ENCODE results near the gene UPF1.

UPF1 gene

DNA sequence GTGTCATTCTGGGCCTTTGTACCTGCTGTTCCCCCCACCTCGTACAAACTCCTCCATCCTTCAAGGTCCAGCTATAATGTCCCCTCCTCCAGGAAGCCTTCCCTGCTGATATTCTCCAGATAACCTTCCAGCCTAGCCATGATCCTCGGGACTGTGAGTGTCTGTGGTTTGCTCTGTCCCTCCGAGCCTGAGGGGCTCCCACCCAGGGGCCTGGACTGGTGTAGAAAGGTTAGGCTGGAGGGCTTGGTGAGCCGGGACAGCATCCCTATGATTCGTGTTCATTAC lies 37.8 kb upstream of the UPF1 start:
- no peak for ATAC-seq
- no peak for TF ChIP-seq TOX (CRISPR knock-in tag; IDR thresholded peaks at IDR 0.05; ENCODE audit: borderline replicate concordance)
- TF ChIP-seq TCF4 (CRISPR knock-in tag; IDR thresholded peaks at IDR 0.05; ENCODE audit: borderline replicate concordance) = no peak
- TF ChIP-seq, protein P1, sequence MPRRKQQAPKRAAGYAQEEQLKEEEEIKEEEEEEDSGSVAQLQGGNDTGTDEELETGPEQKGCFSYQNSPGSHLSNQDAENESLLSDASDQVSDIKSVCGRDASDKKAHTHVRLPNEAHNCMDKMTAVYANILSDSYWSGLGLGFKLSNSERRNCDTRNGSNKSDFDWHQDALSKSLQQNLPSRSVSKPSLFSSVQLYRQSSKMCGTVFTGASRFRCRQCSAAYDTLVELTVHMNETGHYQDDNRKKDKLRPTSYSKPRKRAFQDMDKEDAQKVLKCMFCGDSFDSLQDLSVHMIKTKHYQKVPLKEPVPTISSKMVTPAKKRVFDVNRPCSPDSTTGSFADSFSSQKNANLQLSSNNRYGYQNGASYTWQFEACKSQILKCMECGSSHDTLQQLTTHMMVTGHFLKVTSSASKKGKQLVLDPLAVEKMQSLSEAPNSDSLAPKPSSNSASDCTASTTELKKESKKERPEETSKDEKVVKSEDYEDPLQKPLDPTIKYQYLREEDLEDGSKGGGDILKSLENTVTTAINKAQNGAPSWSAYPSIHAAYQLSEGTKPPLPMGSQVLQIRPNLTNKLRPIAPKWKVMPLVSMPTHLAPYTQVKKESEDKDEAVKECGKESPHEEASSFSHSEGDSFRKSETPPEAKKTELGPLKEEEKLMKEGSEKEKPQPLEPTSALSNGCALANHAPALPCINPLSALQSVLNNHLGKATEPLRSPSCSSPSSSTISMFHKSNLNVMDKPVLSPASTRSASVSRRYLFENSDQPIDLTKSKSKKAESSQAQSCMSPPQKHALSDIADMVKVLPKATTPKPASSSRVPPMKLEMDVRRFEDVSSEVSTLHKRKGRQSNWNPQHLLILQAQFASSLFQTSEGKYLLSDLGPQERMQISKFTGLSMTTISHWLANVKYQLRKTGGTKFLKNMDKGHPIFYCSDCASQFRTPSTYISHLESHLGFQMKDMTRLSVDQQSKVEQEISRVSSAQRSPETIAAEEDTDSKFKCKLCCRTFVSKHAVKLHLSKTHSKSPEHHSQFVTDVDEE (CRISPR knock-in tag; IDR thresholded peaks at IDR 0.05) = no peak
- TF ChIP-seq, protein P2, sequence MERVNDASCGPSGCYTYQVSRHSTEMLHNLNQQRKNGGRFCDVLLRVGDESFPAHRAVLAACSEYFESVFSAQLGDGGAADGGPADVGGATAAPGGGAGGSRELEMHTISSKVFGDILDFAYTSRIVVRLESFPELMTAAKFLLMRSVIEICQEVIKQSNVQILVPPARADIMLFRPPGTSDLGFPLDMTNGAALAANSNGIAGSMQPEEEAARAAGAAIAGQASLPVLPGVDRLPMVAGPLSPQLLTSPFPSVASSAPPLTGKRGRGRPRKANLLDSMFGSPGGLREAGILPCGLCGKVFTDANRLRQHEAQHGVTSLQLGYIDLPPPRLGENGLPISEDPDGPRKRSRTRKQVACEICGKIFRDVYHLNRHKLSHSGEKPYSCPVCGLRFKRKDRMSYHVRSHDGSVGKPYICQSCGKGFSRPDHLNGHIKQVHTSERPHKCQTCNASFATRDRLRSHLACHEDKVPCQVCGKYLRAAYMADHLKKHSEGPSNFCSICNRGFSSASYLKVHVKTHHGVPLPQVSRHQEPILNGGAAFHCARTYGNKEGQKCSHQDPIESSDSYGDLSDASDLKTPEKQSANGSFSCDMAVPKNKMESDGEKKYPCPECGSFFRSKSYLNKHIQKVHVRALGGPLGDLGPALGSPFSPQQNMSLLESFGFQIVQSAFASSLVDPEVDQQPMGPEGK (CRISPR knock-in tag; IDR thresholded peaks at IDR 0.05; ENCODE audit: borderline replicate concordance) = no peak
- TF ChIP-seq ZNF8 (CRISPR knock-in tag; IDR thresholded peaks at IDR 0.05) = no peak
- TF ChIP-seq SNAI2 (CRISPR knock-in tag; IDR thresholded peaks at IDR 0.05) = no peak
- TF ChIP-seq ISL1 (CRISPR knock-in tag; IDR thresholded peaks at IDR 0.05) = no peak
- no peak for TF ChIP-seq PPARA (CRISPR knock-in tag; IDR thresholded peaks at IDR 0.05; ENCODE audit: borderline replicate concordance)
- no peak for TF ChIP-seq RARB (CRISPR knock-in tag; IDR thresholded peaks at IDR 0.05)
- no peak for TF ChIP-seq ZC3H10 (CRISPR knock-in tag; IDR thresholded peaks at IDR 0.05)

DNA sequence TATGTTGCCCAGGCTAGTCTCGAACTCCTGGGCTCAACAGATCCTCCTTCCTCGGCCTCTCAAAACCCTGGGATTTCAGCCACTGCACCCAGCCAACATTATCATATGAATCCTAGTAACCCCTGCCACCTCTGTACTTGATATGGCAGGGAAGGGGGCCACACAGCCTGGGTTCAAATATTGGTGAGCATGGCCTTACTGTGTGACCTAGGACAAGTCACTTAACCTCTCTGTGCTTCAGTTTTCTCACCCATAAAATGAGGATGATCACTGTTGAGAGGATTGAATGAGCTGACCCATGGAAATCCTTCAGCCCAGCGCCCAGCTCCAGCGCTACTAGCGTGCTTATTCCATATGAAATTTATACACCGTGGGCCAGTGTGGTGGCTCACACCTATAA lies 37.1 kb upstream of the UPF1 start:
- TF ChIP-seq, protein P3, sequence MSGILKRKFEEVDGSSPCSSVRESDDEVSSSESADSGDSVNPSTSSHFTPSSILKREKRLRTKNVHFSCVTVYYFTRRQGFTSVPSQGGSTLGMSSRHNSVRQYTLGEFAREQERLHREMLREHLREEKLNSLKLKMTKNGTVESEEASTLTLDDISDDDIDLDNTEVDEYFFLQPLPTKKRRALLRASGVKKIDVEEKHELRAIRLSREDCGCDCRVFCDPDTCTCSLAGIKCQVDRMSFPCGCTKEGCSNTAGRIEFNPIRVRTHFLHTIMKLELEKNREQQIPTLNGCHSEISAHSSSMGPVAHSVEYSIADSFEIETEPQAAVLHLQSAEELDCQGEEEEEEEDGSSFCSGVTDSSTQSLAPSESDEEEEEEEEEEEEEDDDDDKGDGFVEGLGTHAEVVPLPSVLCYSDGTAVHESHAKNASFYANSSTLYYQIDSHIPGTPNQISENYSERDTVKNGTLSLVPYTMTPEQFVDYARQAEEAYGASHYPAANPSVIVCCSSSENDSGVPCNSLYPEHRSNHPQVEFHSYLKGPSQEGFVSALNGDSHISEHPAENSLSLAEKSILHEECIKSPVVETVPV (CRISPR knock-in tag; IDR thresholded peaks at IDR 0.05) = no peak
- TF ChIP-seq ZNF565 (CRISPR knock-in tag; conservative IDR thresholded peaks at IDR 0.05; ENCODE audit: low read depth) (no peak), ZFP3 (CRISPR knock-in tag; IDR thresholded peaks at IDR 0.05) (no peak), PPARA (CRISPR knock-in tag; IDR thresholded peaks at IDR 0.05; ENCODE audit: borderline replicate concordance) (no peak), ZNF8 (CRISPR knock-in tag; IDR thresholded peaks at IDR 0.05) (no peak), ESRRG (CRISPR knock-in tag; IDR thresholded peaks at IDR 0.05) (no peak), ZNF70 (CRISPR knock-in tag; IDR thresholded peaks at IDR 0.05) (no peak), GLIS3 (CRISPR knock-in tag; IDR thresholded peaks at IDR 0.05) (no peak), ZFP30 (CRISPR knock-in tag; IDR thresholded peaks at IDR 0.05) (no peak), SNAI2 (CRISPR knock-in tag; IDR thresholded peaks at IDR 0.05) (no peak), ARNTL (CRISPR knock-in tag; IDR thresholded peaks at IDR 0.05; ENCODE audit: borderline replicate concordance, low read depth) (no peak), TOX (CRISPR knock-in tag; IDR thresholded peaks at IDR 0.05; ENCODE audit: borderline replicate concordance) (no peak), TCF4 (CRISPR knock-in tag; IDR thresholded peaks at IDR 0.05; ENCODE audit: borderline replicate concordance) (no peak), CSDC2 (CRISPR knock-in tag; IDR thresholded peaks at IDR 0.05) (no peak)
- TF ChIP-seq, protein P1 (CRISPR knock-in tag; IDR thresholded peaks at IDR 0.05) = no peak
- TF ChIP-seq, protein P2 (CRISPR knock-in tag; IDR thresholded peaks at IDR 0.05; ENCODE audit: borderline replicate concordance) = no peak
- TF ChIP-seq, protein P4, sequence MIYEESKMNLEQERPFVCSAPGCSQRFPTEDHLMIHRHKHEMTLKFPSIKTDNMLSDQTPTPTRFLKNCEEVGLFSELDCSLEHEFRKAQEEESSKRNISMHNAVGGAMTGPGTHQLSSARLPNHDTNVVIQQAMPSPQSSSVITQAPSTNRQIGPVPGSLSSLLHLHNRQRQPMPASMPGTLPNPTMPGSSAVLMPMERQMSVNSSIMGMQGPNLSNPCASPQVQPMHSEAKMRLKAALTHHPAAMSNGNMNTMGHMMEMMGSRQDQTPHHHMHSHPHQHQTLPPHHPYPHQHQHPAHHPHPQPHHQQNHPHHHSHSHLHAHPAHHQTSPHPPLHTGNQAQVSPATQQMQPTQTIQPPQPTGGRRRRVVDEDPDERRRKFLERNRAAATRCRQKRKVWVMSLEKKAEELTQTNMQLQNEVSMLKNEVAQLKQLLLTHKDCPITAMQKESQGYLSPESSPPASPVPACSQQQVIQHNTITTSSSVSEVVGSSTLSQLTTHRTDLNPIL (CRISPR knock-in tag; IDR thresholded peaks at IDR 0.05; ENCODE audit: low read depth) = no peak
- no peak for ATAC-seq

All from SK-N-SH treated with all-trans-retinoic acid at 6 μM for 48 hours (cell line).